GM12878 (cell line): ENCODE measurements around the gene PMM2. TPM values are rescaled to one million over a fixed set of nuclear protein-coding genes. Genes with fewer than 3 reads are reported as not detected.

ENCODE experiments used
- ATAC-seq: fragments of 200-7000 bp; cut with Tn5 transposase; 3 replicates; pipeline ENCODE4 v1.9.1; 2020; ENCODE audit warnings: mild to moderate bottlenecking, moderate library complexity
- BruUV-seq: library from RNA; stranded (reverse); fragments of 400-500 nt; replicated peaks from 2 replicates; lab custom pipeline; 2021; lab: Mats Ljungman, UMichigan
- CTCF ChIA-PET: fragments of 300-600 bp; sonication (Branson Sonifier 250); formaldehyde crosslinking; extraction: SDS; loops from one replicate; lab custom pipeline; 2021; ENCODE audit warnings: inconsistent platforms; lab: Yijun Ruan, JAX
- POLR2A ChIA-PET: fragments of 350-600 bp; formaldehyde crosslinking; extraction: SDS; loops from one replicate; lab custom pipeline; 2021; ENCODE audit warnings: inconsistent platforms; lab: Charles Lee
- RAD21 ChIA-PET: fragments of 300-600 bp; sonication (Branson Sonifier 250); formaldehyde crosslinking; loops from one replicate; lab custom pipeline; 2023; ENCODE audit warnings: antibody characterized with exemption; ENCODE audit not compliant: unreplicated experiment; lab: Charles Lee
- SMC1A ChIA-PET: fragments of 300-600 bp; sonication (Branson Sonifier 250); formaldehyde crosslinking; loops from one replicate; lab custom pipeline; 2023; ENCODE audit not compliant: unreplicated experiment, uncharacterized antibody; lab: Charles Lee
- DNase-seq: peaks from one replicate; pipeline ENCODE4 v3.0.0-alpha.2; 2011; ENCODE audit warnings: low read depth, low spot score
- FAIRE-seq: peaks from 3 replicates; lab custom pipeline; 2011; peaks lifted over from hg19 to GRCh38; lab: Jason Lieb, UNC
- H2AFZ ChIP-seq: 2 replicates; pipeline ENCODE4 v1.6.0; 2011; ENCODE audit warnings: low read depth, low read length, control low read depth; ENCODE audit not compliant: control insufficient read depth
- H3K27ac ChIP-seq: 2 replicates; pipeline ENCODE4 v1.5.1; 2011; ENCODE audit warnings: control low read depth; ENCODE audit not compliant: control insufficient read depth, insufficient read depth
- H3K27me3 ChIP-seq, 2 experiments: replicated peaks in 1 of 2; 2 replicates each; pipeline versions ENCODE4 v1.6.0 to v1.6.1; 2011; ENCODE audit warnings: low read length in 1 of 2; ENCODE audit not compliant: control insufficient read depth in 2 of 2, insufficient read depth in 2 of 2
- H3K36me3 ChIP-seq, 2 experiments: 2 replicates each; pipeline ENCODE4 v1.5.1; 2011; ENCODE audit warnings: low read length in 1 of 2; ENCODE audit not compliant: control insufficient read depth in 2 of 2, insufficient read depth in 2 of 2
- H3K4me1 ChIP-seq: 2 replicates; pipeline ENCODE4 v1.6.1; 2011; ENCODE audit warnings: mild to moderate bottlenecking, low read length, moderate library complexity, mixed read lengths; ENCODE audit not compliant: control insufficient read depth, insufficient read depth
- H3K4me2 ChIP-seq: 2 replicates; pipeline ENCODE4 v1.6.0; 2011; ENCODE audit warnings: control low read depth; ENCODE audit not compliant: control insufficient read depth, insufficient read depth
- H3K4me3 ChIP-seq: fragments of 200-600 bp; sonication (generic); 2 replicates; pipeline ENCODE4 v1.5.1; 2016
- H3K79me2 ChIP-seq: 2 replicates; pipeline ENCODE4 v1.6.0; 2011; ENCODE audit warnings: low read length; ENCODE audit not compliant: control insufficient read depth, insufficient read depth
- H3K9ac ChIP-seq: 2 replicates; pipeline ENCODE4 v1.8.0; 2011; ENCODE audit warnings: low read length, control low read depth, mixed read lengths; ENCODE audit not compliant: control insufficient read depth, insufficient read depth
- H3K9me3 ChIP-seq: replicated peaks from 3 replicates; pipeline ENCODE4 v1.5.1; 2011; ENCODE audit warnings: mild to moderate bottlenecking, low read length; ENCODE audit not compliant: control insufficient read depth, insufficient read depth
- H4K20me1 ChIP-seq: 2 replicates; pipeline ENCODE4 v1.6.0; 2011; ENCODE audit not compliant: control insufficient read depth, insufficient read depth
- BCL11A ChIP-seq: IDR thresholded peaks from 2 replicates; pipeline ENCODE4 v1.6.1; 2011; ENCODE audit warnings: low read depth, low read length
- BMI1 ChIP-seq: fragments of 450-650 bp; IDR thresholded peaks from 2 replicates; pipeline ENCODE4 v1.6.1; 2016; ENCODE audit warnings: mild to moderate bottlenecking, moderate library complexity, borderline replicate concordance
- CBX5 ChIP-seq: sonication (generic); IDR thresholded peaks from 2 replicates; pipeline ENCODE4 v1.6.1; 2016; ENCODE audit warnings: low read depth, moderate library complexity, mild to moderate bottlenecking, inconsistent platforms
- DPF2 ChIP-seq: fragments of 450-650 bp; IDR thresholded peaks from 2 replicates; pipeline ENCODE4 v1.6.1; 2017; ENCODE audit warnings: mild to moderate bottlenecking
- EED ChIP-seq: sonication (generic); IDR thresholded peaks from 2 replicates; pipeline ENCODE4 v1.6.1; 2016; ENCODE audit warnings: antibody characterized with exemption, low read depth
- EGR1 ChIP-seq, 2 experiments: IDR thresholded peaks; 1 replicate in 1 of 2; 2 replicates in 1 of 2; pipeline ENCODE4 v1.6.1; 2011 to 2012; ENCODE audit warnings: low read depth in 2 of 2, low read length in 2 of 2, borderline replicate concordance in 1 of 2, mild to moderate bottlenecking in 1 of 2, moderate library complexity in 1 of 2
- FOS ChIP-seq: IDR thresholded peaks from 3 replicates; pipeline ENCODE4 v1.6.1; 2011; ENCODE audit warnings: borderline replicate concordance; ENCODE audit not compliant: insufficient read length; ENCODE audit errors: extremely low read depth
- HDAC6 ChIP-seq: fragments of 200-600 bp; sonication (generic); IDR thresholded peaks from one replicate; pipeline ENCODE4 v1.8.0; 2017; ENCODE audit warnings: antibody characterized with exemption; ENCODE audit not compliant: unreplicated experiment
- KLF5 ChIP-seq: fragments of 450-650 bp; IDR thresholded peaks from 2 replicates; pipeline ENCODE4 v1.6.1; 2014; ENCODE audit warnings: mild to moderate bottlenecking; ENCODE audit not compliant: partially characterized antibody
- LARP7 ChIP-seq: fragments of 450-650 bp; IDR thresholded peaks from 2 replicates; pipeline ENCODE4 v1.6.1; 2017; ENCODE audit warnings: mild to moderate bottlenecking
- RB1 ChIP-seq: fragments of 450-650 bp; formaldehyde crosslinking; IDR thresholded peaks from 2 replicates; pipeline ENCODE4 v1.6.1; 2017; ENCODE audit warnings: mild to moderate bottlenecking, borderline replicate concordance
- ZNF207 ChIP-seq: fragments of 450-650 bp; IDR thresholded peaks from 2 replicates; pipeline ENCODE4 v1.6.1; 2014; ENCODE audit warnings: antibody characterized with exemption, mild to moderate bottlenecking, borderline replicate concordance
- WGBS: methylation state at CpG from one replicate; pipeline ENCODE4 v1.1.6; 2016; ENCODE audit warnings: low lambda C conversion rate; ENCODE audit not compliant: insufficient replicate concordance, insufficient coverage; ENCODE audit errors: missing lambda C conversion rate; 5-methylcytosine and 5-hydroxymethylcytosine counted together
- in situ Hi-C: fragments of 300-500 bp; cut with MboI; formaldehyde crosslinking; loops from 9 replicates; pipeline ENCODE4 v1.14.3; 2018; ENCODE audit warnings: mixed read lengths
- intact Hi-C: fragments of 100-400 bp; cut with micrococcal nuclease; formaldehyde crosslinking; loops from one replicate; pipeline ENCODE4 v1.14.2; 2022; ENCODE audit not compliant: unreplicated experiment
- polyA plus RNA-seq, 11 experiments: library from polyadenylated mRNA; depleted of rRNA in 4 of 11; unstranded in 6 of 11; stranded (reverse) in 5 of 11; fragments of >200 nt; fragmentation: Nextera tagmentation in 4 of 11; fragmentation: Illumina TruSeq in 1 of 11; extraction: Ambion mirVana in 4 of 11; extraction: Trizol in 1 of 11; gene quantifications; 1 replicate in 1 of 11; 2 replicates in 10 of 11; pipeline versions ENCODE4 v1.2.1 to v1.2.3, GENCODE V29; 2011 to 2016; ENCODE audit warnings: inconsistent platforms in 2 of 11, missing spikeins in 2 of 11, low read depth in 1 of 11
- total RNA-seq, 4 experiments: library from RNA; depleted of rRNA in 3 of 4; stranded (reverse); fragments of >200 nt in 3 of 4; fragmentation: Illumina TruSeq in 1 of 4; extraction: Trizol in 1 of 4; gene quantifications; 2 replicates each; pipeline versions ENCODE4 v1.2.1 to v1.2.3, GENCODE V29; 2013 to 2021
- TF ChIP-seq, protein P1 (sequence below): IDR thresholded peaks from 2 replicates; pipeline ENCODE4 v1.6.1; 2011; ENCODE audit warnings: low read depth, low read length, improper control_type of control experiment, borderline replicate concordance
- TF ChIP-seq, protein P2 (sequence below): IDR thresholded peaks from 2 replicates; pipeline ENCODE4 v1.6.1; 2012; ENCODE audit warnings: low read depth, low read length, improper control_type of control experiment
- TF ChIP-seq, protein P3 (sequence below): fragments of 450-650 bp; IDR thresholded peaks from 2 replicates; pipeline ENCODE4 v1.6.1; 2017; ENCODE audit warnings: borderline replicate concordance
- TF ChIP-seq, protein P4 (sequence below): IDR thresholded peaks from 2 replicates; pipeline ENCODE4 v1.6.1; 2011; ENCODE audit warnings: mild to moderate bottlenecking, low read depth, low read length, moderate library complexity; ENCODE audit not compliant: insufficient replicate concordance

PMM2 gene
- total and polyA plus RNA-seq, 10 of the 15 experiments (the other 5 are each of a cell fraction or from before 2014, with no cell fraction given), result 22.6 to 69.4 (median 52.3) TPM

DNA sequence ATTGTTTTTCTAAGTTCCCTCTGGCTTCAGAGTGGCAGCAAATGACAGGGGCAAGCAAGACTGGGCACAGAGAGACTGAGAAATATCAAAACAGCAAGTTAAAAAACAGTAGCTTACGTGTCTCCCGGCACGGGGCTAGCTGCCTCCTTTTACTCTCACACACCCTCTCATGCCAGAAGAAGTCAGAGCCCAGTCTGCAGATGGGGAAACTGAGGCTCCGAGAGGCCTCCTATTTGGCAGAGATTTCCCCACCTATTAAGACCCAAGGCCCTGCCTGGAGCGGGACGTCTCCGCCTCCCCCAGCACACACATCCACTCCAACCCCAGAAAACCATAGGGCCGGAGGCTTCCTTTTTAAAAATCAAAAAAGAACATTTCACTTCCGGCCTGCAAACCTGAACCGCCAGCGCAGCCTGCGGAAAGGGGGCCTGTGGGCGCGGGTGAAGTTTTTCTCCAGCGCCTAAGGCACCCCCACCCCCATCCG is 70.3 kb downstream of the PMM2 start (continued):
- TF ChIP-seq, protein P1, sequence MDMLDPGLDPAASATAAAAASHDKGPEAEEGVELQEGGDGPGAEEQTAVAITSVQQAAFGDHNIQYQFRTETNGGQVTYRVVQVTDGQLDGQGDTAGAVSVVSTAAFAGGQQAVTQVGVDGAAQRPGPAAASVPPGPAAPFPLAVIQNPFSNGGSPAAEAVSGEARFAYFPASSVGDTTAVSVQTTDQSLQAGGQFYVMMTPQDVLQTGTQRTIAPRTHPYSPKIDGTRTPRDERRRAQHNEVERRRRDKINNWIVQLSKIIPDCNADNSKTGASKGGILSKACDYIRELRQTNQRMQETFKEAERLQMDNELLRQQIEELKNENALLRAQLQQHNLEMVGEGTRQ, result no peak
- TF ChIP-seq, protein P2, sequence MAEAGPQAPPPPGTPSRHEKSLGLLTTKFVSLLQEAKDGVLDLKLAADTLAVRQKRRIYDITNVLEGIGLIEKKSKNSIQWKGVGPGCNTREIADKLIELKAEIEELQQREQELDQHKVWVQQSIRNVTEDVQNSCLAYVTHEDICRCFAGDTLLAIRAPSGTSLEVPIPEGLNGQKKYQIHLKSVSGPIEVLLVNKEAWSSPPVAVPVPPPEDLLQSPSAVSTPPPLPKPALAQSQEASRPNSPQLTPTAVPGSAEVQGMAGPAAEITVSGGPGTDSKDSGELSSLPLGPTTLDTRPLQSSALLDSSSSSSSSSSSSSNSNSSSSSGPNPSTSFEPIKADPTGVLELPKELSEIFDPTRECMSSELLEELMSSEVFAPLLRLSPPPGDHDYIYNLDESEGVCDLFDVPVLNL, result no peak
- TF ChIP-seq CBX5 (no peak), HDAC6 (no peak), BCL11A (0 out of 2 replicates have a peak, but pooled peaks have one; percentile 15)

DNA sequence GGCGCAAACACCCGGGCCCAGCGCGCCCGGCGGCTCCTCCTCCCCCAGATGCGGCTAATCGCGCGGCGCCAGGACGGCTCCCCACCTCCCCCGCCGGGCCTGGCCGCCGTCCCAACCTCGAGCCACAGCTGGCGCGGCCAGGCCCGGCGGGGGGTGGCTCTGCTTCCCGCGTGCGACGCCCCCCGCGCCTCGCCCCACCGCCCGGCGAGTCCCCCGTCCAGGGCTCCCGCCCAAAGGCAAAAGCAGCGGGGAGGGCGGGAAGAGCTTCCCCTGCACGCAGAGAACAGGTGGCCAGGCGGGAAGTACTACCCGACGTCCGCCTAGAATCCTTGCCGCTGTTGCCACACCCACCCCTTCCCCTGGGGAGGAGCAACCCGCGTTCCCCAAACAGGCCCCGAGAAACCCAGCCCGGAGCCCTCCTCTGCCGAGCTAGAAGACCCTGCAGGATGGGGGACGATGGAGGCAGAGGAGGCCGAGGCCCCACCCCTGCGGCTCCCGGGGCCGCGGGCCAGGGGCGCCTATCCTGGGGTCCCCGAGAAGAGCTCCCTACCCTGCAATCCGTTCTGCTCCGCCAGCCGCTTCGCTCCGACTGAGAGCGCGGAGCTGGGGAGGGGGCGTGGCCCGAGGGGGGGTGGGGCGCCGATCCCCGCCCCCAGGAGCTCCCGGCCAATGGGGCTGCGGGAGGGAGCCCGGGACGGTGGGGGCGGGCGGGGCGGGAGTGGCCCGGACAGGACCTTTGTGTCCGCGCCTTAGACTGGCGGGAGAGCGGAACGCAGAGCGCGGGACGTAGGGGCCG is 71.0 kb downstream of the PMM2 start, which contains the start of gene CARHSP1:
CARHSP1 (minus strand) TSS at position 591 of the 796 bp plus-strand sequence. CDS start 9,678 bp downstream, outside the sequence.
- FAIRE-seq, result peak; percentile 18
- peaks cover 32% of the 10 kb centered on the region for H3K4me1 ChIP-seq
- intact Hi-C loops (loop anchor here (1.0 kb wide), 2 partner anchors 24 to 71 kb away; partner anchors contain the start of genes PMM2 and TMEM186), in situ Hi-C loops (no loop called here)
- peak within 1 kb of the TSS; percentile 94 for H3K4me2 ChIP-seq
- no peaks in the 10 kb centered on the region for H3K9me3 ChIP-seq
- peak within 1 kb of the TSS; percentile 76 for H2AFZ ChIP-seq
- ChIA-PET SMC1A (interaction anchor here (0.8 to 3.1 kb wide), 6 partner anchors 12 to 259 kb away, joined by 3 to 11 read pairs (median 3); no protein-coding TSS in a partner anchor), RAD21 (interaction anchor here (0.6 to 3.9 kb wide), 23 partner anchors 9 to 301 kb away, joined by 3 to 44 read pairs (median 3); partner anchors contain the start of genes HAPSTR1, LITAFD, PMM2 and TMEM186), POLR2A (interaction anchor here (0.6 to 2.2 kb wide), 14 partner anchors 9 to 223 kb away, joined by 3 to 8 read pairs (median 3); partner anchors contain the start of genes HAPSTR1, PMM2 and TMEM186), CTCF (interaction anchor here (0.7 to 3.1 kb wide), 5 partner anchors 11 to 50 kb away, joined by 3 to 30 read pairs (median 5); no protein-coding TSS in a partner anchor)
- DNase-seq, result peak; percentile 51
- H3K4me3 ChIP-seq, result peak within 1 kb of the TSS; percentile 95
- H3K9ac ChIP-seq, result peak within 1 kb of the TSS; percentile 95
- H3K79me2 ChIP-seq, result peaks cover 46% of the 10 kb centered on the region
- no TSS peak for BruUV-seq
- 0 out of 2 replicates have a peak, but pooled peaks cover 3% of the 10 kb centered on the region for H4K20me1 ChIP-seq
- peak within 1 kb of the TSS; percentile 90 for H3K27ac ChIP-seq
- WGBS, result under 1% methylated on average over 43 of the region's 83 CpGs
- H3K27me3 ChIP-seq, result no peaks in the 10 kb centered on the region
- H3K36me3 ChIP-seq, result peaks cover 3 to 8% of the 10 kb centered on the region in 2 experiments; a peak in 2 of 4 replicates
- peak; percentile 82 for ATAC-seq
- TF ChIP-seq LARP7 (0 out of 2 replicates have a peak, but pooled peaks have one; percentile 25), BMI1 (no peak), ZNF207 (no peak), DPF2 (peak; percentile 71; the same call in 1 of the 2 replicates), KLF5 (peak; percentile 42), EGR1 (IDR thresholded peaks at IDR 0.05; ENCODE audit: borderline replicate concordance in 1 of 2, low read depth in 2 of 2, low read length in 2 of 2) (peak in 1 of 2 experiments; percentile 25; a peak in 1 of 3 replicates), EED (no peak), RB1 (peak; percentile 58; the same call in 1 of the 2 replicates), FOS (no peak)
- TF ChIP-seq, protein P3, sequence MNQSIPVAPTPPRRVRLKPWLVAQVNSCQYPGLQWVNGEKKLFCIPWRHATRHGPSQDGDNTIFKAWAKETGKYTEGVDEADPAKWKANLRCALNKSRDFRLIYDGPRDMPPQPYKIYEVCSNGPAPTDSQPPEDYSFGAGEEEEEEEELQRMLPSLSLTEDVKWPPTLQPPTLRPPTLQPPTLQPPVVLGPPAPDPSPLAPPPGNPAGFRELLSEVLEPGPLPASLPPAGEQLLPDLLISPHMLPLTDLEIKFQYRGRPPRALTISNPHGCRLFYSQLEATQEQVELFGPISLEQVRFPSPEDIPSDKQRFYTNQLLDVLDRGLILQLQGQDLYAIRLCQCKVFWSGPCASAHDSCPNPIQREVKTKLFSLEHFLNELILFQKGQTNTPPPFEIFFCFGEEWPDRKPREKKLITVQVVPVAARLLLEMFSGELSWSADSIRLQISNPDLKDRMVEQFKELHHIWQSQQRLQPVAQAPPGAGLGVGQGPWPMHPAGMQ, result no peak
- TF ChIP-seq, protein P4, sequence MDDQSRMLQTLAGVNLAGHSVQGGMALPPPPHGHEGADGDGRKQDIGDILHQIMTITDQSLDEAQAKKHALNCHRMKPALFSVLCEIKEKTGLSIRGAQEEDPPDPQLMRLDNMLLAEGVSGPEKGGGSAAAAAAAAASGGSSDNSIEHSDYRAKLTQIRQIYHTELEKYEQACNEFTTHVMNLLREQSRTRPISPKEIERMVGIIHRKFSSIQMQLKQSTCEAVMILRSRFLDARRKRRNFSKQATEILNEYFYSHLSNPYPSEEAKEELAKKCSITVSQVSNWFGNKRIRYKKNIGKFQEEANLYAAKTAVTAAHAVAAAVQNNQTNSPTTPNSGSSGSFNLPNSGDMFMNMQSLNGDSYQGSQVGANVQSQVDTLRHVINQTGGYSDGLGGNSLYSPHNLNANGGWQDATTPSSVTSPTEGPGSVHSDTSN, result no peak
